ENCODE measurements around the gene NABP1. TPM values are rescaled to one million over a fixed set of nuclear protein-coding genes. Genes with fewer than 3 reads are reported as not detected.

NABP1 gene
- total RNA-seq, 1 experiment from 2014 or later: 3.2 TPM

- H3T11ph ChIP-seq (ENCODE audit: low read length): no peak overlapping the region
- H2BK20ac ChIP-seq (ENCODE audit: low read depth, low read length, poor library complexity, severe bottlenecking): no peak overlapping the region
- no peak overlapping the region for H2BK15ac ChIP-seq (ENCODE audit: low read depth, low read length)
- Mint-ChIP-seq H3K27me3 (ENCODE audit: low read depth) (no peaks in the 10 kb centered on the region), H3K27ac (no peak overlapping the region), H3K4me1 (peaks cover 6 to 17% of the 10 kb centered on the region in 2 experiments), H3K9me3 (no peaks in the 10 kb centered on the region), H3K4me3 (no peak overlapping the region), H3K36me3 (ENCODE audit: insufficient read depth in 1 of 3, low read depth in 3 of 3) (no peaks in the 10 kb centered on the region)
- no peaks in the 10 kb centered on the region for H3K27me3 ChIP-seq (ENCODE audit: insufficient read depth, low read length)
- no peak overlapping the region for H4K5ac ChIP-seq (ENCODE audit: insufficient read length, low read depth, low read length)
- no peaks in the 10 kb centered on the region for H3K79me2 ChIP-seq (ENCODE audit: insufficient read depth, low read length)
- H2BK120ac ChIP-seq (ENCODE audit: low read depth, low read length, poor library complexity, severe bottlenecking): no peak overlapping the region
- no peaks in the 10 kb centered on the region for H3K9me3 ChIP-seq (ENCODE audit: control insufficient read depth, low read depth, low read length)
- no peaks in the 10 kb centered on the region for H3K23me2 ChIP-seq (ENCODE audit: insufficient read length, low read depth, low read length, poor library complexity, severe bottlenecking)
- H2AK5ac ChIP-seq (ENCODE audit: insufficient read length, low read length): no peak overlapping the region
- H3K79me1 ChIP-seq (ENCODE audit: insufficient read depth, low read depth, low read length, poor library complexity, severe bottlenecking): no peaks in the 10 kb centered on the region
- H3K56ac ChIP-seq (ENCODE audit: insufficient read length, low read depth, low read length): no peak overlapping the region
- no peak overlapping the region for H3K14ac ChIP-seq (ENCODE audit: insufficient read depth, low read length)
- H2AFZ ChIP-seq (ENCODE audit: low read length): no peak overlapping the region
- no peak overlapping the region for H3K9ac ChIP-seq (ENCODE audit: extremely low read depth, insufficient read length, low read length)
- no peak overlapping the region for H3K4me2 ChIP-seq (ENCODE audit: insufficient read depth, insufficient read length, low read length)
- no peak overlapping the region for H3K27ac ChIP-seq (ENCODE audit: insufficient read length, low read depth, low read length)
- H4K91ac ChIP-seq (ENCODE audit: insufficient read length, low read depth, low read length): no peak overlapping the region
- H4K20me1 ChIP-seq (ENCODE audit: control insufficient read depth, insufficient read depth, insufficient read length): no peaks in the 10 kb centered on the region
- H3K4ac ChIP-seq (ENCODE audit: low read depth, low read length): no peak overlapping the region
- TF ChIP-seq, protein P1, sequence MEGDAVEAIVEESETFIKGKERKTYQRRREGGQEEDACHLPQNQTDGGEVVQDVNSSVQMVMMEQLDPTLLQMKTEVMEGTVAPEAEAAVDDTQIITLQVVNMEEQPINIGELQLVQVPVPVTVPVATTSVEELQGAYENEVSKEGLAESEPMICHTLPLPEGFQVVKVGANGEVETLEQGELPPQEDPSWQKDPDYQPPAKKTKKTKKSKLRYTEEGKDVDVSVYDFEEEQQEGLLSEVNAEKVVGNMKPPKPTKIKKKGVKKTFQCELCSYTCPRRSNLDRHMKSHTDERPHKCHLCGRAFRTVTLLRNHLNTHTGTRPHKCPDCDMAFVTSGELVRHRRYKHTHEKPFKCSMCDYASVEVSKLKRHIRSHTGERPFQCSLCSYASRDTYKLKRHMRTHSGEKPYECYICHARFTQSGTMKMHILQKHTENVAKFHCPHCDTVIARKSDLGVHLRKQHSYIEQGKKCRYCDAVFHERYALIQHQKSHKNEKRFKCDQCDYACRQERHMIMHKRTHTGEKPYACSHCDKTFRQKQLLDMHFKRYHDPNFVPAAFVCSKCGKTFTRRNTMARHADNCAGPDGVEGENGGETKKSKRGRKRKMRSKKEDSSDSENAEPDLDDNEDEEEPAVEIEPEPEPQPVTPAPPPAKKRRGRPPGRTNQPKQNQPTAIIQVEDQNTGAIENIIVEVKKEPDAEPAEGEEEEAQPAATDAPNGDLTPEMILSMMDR (conservative IDR thresholded peaks at IDR 0.05): no peak
- no peak overlapping the region for H3K18ac ChIP-seq (ENCODE audit: insufficient read length, low read depth, low read length)
- no peaks in the 10 kb centered on the region for H3K4me1 ChIP-seq (ENCODE audit: insufficient read depth, low read length)
- DNase-seq: no peak
- H2BK5ac ChIP-seq (ENCODE audit: insufficient read length, low read length): no peak overlapping the region
- H4K8ac ChIP-seq (replicated peaks; ENCODE audit: insufficient read length, low read depth, low read length): no peak overlapping the region
- WGBS (ENCODE audit: extremely low coverage, insufficient read length, low lambda C conversion rate): no CpG with 5 or more reads among the region's 2 CpGs
- H3K23ac ChIP-seq (ENCODE audit: insufficient read length, low read depth, low read length): no peak overlapping the region
- H2BK12ac ChIP-seq (ENCODE audit: insufficient read length, low read depth, low read length): no peak overlapping the region
These were observed 15.2 kb downstream of the NABP1 start for GRCh38 chr2:191693166-191693565.

Measured in H9 (cell line).